ENCODE measurements around the gene TOP3B. TPM values are rescaled to one million over a fixed set of nuclear protein-coding genes. Genes with fewer than 3 reads are reported as not detected.

TOP3B gene
- polyA plus RNA-seq, 1 donor from 2014 or later, result 33.7 TPM

- Histone ChIP-seq H3K9me3 (ENCODE audit: low read length) (no peaks in the 10 kb centered on the region), H3K9me2 (ENCODE audit: insufficient read depth, low read length) (no peaks in the 10 kb centered on the region), H3K4me2 (ENCODE audit: low read length) (no peak overlapping the region), H2AFZ (ENCODE audit: low read depth, low read length) (no peak overlapping the region), H3K36me3 (ENCODE audit: insufficient read depth, low read length) (no peaks in the 10 kb centered on the region), H3K4me3 (ENCODE audit: low read length) (no peak overlapping the region), H3K9ac (ENCODE audit: low read length) (no peak overlapping the region), H4K20me1 (ENCODE audit: insufficient read depth) (no peaks in the 10 kb centered on the region), H3K27me3 (ENCODE audit: insufficient read depth, low read depth, low read length) (no peaks in the 10 kb centered on the region), H3K27ac (ENCODE audit: low read length) (no peak overlapping the region), H3F3A (ENCODE audit: insufficient read depth, low read length, poor library complexity, severe bottlenecking) (no peaks in the 10 kb centered on the region), H3K79me2 (replicated peaks; ENCODE audit: insufficient read depth, low read length) (no peaks in the 10 kb centered on the region)
- TF ChIP-seq, protein P1, sequence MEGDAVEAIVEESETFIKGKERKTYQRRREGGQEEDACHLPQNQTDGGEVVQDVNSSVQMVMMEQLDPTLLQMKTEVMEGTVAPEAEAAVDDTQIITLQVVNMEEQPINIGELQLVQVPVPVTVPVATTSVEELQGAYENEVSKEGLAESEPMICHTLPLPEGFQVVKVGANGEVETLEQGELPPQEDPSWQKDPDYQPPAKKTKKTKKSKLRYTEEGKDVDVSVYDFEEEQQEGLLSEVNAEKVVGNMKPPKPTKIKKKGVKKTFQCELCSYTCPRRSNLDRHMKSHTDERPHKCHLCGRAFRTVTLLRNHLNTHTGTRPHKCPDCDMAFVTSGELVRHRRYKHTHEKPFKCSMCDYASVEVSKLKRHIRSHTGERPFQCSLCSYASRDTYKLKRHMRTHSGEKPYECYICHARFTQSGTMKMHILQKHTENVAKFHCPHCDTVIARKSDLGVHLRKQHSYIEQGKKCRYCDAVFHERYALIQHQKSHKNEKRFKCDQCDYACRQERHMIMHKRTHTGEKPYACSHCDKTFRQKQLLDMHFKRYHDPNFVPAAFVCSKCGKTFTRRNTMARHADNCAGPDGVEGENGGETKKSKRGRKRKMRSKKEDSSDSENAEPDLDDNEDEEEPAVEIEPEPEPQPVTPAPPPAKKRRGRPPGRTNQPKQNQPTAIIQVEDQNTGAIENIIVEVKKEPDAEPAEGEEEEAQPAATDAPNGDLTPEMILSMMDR (IDR thresholded peaks at IDR 0.05; ENCODE audit: poor library complexity, severe bottlenecking), result no peak
- TF ChIP-seq SMC3 (conservative IDR thresholded peaks at IDR 0.05; ENCODE audit: poor library complexity) (no peak), EZH2 (IDR thresholded peaks at IDR 0.05; ENCODE audit: borderline replicate concordance, insufficient read depth, low read length, poor library complexity, severe bottlenecking) (no peak), POLR2AphosphoS5 (IDR thresholded peaks at IDR 0.05) (no peak), TAF1 (IDR thresholded peaks at IDR 0.05; ENCODE audit: low read depth) (no peak), RAD21 (conservative IDR thresholded peaks at IDR 0.05) (no peak), MXI1 (conservative IDR thresholded peaks at IDR 0.05; ENCODE audit: poor library complexity, severe bottlenecking) (no peak), EP300 (conservative IDR thresholded peaks at IDR 0.05; ENCODE audit: poor library complexity, severe bottlenecking) (no peak)
- TF ChIP-seq, protein P2, sequence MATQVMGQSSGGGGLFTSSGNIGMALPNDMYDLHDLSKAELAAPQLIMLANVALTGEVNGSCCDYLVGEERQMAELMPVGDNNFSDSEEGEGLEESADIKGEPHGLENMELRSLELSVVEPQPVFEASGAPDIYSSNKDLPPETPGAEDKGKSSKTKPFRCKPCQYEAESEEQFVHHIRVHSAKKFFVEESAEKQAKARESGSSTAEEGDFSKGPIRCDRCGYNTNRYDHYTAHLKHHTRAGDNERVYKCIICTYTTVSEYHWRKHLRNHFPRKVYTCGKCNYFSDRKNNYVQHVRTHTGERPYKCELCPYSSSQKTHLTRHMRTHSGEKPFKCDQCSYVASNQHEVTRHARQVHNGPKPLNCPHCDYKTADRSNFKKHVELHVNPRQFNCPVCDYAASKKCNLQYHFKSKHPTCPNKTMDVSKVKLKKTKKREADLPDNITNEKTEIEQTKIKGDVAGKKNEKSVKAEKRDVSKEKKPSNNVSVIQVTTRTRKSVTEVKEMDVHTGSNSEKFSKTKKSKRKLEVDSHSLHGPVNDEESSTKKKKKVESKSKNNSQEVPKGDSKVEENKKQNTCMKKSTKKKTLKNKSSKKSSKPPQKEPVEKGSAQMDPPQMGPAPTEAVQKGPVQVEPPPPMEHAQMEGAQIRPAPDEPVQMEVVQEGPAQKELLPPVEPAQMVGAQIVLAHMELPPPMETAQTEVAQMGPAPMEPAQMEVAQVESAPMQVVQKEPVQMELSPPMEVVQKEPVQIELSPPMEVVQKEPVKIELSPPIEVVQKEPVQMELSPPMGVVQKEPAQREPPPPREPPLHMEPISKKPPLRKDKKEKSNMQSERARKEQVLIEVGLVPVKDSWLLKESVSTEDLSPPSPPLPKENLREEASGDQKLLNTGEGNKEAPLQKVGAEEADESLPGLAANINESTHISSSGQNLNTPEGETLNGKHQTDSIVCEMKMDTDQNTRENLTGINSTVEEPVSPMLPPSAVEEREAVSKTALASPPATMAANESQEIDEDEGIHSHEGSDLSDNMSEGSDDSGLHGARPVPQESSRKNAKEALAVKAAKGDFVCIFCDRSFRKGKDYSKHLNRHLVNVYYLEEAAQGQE (IDR thresholded peaks at IDR 0.05; ENCODE audit: borderline replicate concordance), result no peak
Measured at GRCh38 chr22:22023581-22024137, 41.1 kb upstream of the TOP3B start.

GRCh38 chr22:22022947-22023534 is 40.5 kb upstream of the TOP3B start:
- Histone ChIP-seq H3K27me3 (ENCODE audit: insufficient read depth, low read depth, low read length) (no peaks in the 10 kb centered on the region), H2AFZ (ENCODE audit: low read depth, low read length) (no peak overlapping the region), H3K79me2 (replicated peaks; ENCODE audit: insufficient read depth, low read length) (no peaks in the 10 kb centered on the region), H3F3A (ENCODE audit: insufficient read depth, low read length, poor library complexity, severe bottlenecking) (no peaks in the 10 kb centered on the region), H3K36me3 (ENCODE audit: insufficient read depth, low read length) (no peaks in the 10 kb centered on the region), H3K9me2 (ENCODE audit: insufficient read depth, low read length) (no peaks in the 10 kb centered on the region), H3K4me3 (ENCODE audit: low read length) (no peak overlapping the region), H4K20me1 (ENCODE audit: insufficient read depth) (no peaks in the 10 kb centered on the region), H3K9ac (ENCODE audit: low read length) (no peak overlapping the region), H3K27ac (ENCODE audit: low read length) (no peak overlapping the region), H3K9me3 (ENCODE audit: low read length) (no peaks in the 10 kb centered on the region), H3K4me2 (ENCODE audit: low read length) (no peak overlapping the region)
- no peak for TF ChIP-seq TAF1 (IDR thresholded peaks at IDR 0.05; ENCODE audit: low read depth)
- TF ChIP-seq, protein P1 (IDR thresholded peaks at IDR 0.05; ENCODE audit: poor library complexity, severe bottlenecking), result no peak
- TF ChIP-seq MXI1 (conservative IDR thresholded peaks at IDR 0.05; ENCODE audit: poor library complexity, severe bottlenecking), result no peak
- no peak for TF ChIP-seq EZH2 (IDR thresholded peaks at IDR 0.05; ENCODE audit: borderline replicate concordance, insufficient read depth, low read length, poor library complexity, severe bottlenecking)
- TF ChIP-seq EP300 (conservative IDR thresholded peaks at IDR 0.05; ENCODE audit: poor library complexity, severe bottlenecking), result no peak
- TF ChIP-seq, protein P2 (IDR thresholded peaks at IDR 0.05; ENCODE audit: borderline replicate concordance), result no peak
- no peak for TF ChIP-seq RAD21 (conservative IDR thresholded peaks at IDR 0.05)
- no peak for TF ChIP-seq POLR2AphosphoS5 (IDR thresholded peaks at IDR 0.05)
- no peak for TF ChIP-seq SMC3 (conservative IDR thresholded peaks at IDR 0.05; ENCODE audit: poor library complexity)

Measured in neural cell (in vitro differentiated cells).